Suppressor macrophage (primary cell): ENCODE measurements around the gene IL17RB.

ENCODE experiments used
- DNase-seq, 4 experiments: peaks; one replicate each; pipeline ENCODE4 v3.0.0-alpha.2; 2020 to 2022

The IL17RB gene

DNA sequence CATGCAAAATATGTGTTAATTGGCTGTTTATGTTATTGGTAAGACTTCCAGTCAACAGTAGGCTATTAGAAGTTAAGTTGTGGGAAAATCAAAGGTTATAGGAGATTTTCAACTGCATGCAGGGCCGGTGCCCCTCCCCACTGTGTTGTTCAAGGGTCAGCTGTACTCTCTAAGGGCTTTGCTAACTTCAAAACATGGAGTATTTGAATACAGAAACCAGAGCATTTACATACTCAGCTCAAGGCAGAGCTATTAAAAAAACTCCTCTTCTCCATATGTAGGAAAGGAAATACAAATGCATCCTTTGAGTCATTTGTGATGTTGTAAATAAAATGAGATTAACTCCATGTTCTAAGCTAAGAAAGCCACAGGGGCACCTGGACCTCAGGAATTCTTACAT is 16.8 kb downstream of the IL17RB start:
- no peak for DNase-seq

DNA sequence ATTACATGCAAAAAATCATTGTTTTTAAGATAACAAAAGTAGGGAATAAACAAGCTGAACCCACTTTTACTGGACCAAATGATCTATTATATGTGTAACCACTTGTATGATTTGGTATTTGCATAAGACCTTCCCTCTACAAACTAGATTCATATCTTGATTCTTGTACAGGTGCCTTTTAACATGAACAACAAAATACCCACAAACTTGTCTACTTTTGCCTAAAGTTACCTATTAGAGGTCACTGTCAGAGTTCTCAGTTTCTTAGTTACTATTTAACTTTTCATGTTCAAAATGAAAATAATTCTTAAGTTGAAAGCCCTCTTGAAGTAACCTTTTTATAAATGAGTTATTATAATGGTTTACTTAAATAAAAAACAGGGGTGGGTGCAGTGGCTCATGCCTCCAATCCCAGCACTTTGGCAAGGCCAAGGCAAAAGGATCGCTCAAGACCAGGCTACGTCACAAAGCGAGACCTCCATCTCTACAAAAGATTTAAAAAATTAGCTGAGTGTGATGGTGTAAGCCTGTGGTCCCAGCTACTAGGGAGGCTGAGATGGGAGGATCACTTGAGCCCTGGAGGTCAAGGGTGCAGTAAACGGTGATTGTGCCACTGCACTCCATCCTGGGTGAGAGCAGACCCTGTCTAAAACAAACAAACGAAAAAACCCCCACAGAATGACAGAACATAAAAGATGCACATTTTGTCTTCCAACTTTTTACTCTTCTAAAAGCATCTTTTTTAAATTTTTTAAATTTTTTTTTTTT is 19.5 kb downstream of the IL17RB start:
- no peak for DNase-seq

DNA sequence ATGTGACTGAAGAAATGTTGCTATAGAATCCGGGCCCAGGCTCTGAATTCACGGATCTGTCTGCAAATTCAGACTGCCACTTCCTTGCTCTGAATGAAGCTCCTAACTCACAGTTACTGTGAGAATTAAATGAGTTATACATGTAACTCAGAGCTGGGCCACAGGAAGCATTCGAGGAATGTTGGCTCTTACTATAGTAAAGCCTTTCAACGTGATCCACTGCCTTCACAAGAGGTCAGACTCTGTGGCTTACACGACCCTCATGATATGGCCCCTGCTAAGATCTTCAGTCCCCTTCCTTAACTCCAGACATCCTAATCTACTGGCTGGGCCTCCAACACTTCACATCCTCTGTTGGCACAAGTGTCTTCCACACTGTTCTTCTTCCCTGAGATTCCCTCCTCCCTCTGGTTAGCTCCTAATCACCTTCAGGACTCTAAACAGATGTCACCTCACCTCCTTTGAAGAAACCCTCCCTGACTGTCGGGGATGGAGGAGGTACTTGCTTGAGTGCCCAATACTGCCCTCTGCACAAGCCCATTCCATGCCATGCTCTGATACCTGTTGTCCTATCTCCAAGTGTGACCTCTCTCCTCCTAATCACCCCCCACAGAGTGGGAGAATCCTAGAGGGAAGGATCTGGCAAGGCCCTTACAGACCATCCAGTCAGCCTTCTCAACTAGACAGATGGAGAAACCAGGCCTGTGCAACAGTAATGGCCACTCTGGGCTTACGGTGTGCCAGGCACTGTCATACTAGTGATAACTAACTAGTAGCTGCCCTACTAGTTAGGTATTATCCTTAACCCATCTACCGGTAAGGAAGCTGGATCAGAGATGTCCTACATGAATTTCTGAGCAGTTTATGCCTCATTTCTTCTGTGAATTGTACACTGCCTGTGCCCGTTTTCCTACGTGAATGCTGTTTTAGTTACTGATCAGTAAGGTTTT is 34.3 kb downstream of the IL17RB start:
- DNase-seq, result peak in 1 of 4 experiments; percentile 4

DNA sequence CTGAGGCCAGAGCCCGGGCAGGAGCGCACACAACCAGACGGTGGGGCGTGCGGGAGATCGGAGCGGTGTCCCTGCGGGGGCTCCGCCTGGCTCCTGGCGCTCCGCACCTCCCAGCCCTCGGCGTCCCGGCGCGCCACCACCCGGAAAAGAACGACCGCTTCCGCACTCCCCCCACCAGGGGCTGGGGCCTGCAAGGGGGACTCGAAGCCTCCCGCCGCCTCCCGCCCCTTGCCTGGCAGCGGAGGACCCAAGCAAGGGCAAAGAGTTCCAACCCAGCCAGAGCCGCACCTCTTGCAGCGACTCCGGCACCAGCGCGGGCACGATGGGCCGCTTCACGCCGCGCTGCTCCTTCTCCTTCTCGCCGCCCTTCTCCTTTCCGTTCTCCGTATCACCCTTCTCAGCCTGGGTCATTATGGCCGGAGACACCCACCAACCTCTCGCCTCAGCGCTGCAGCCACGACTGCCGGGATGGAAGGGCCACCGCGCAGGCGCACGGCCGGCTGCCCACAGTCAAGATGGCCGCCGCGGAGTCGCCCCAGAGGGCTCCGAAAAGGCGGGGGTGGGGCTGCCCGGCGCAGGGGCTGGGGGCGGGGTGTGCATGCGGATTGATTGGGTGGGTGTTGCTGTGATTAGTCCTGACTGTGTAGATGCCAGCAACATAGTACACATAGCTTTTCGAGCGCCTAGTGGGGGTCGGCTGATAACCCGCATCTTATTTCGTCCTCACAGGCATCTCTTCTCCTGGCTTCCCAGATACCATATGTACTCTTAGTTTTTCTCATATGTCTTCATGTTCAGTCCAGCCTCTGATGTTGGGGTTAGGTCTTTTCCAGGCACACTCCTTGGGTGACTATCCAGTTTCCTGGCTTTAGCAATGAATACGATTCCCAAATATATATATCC is 35.6 kb downstream of the IL17RB start, which contains the start of gene ACTR8:
ACTR8 (minus strand) TSS at position 462 of the 903 bp plus-strand sequence; CDS start at position 411, 51 bp downstream.
- DNase-seq, result peak; percentile 89 to 95 (median 92)

DNA sequence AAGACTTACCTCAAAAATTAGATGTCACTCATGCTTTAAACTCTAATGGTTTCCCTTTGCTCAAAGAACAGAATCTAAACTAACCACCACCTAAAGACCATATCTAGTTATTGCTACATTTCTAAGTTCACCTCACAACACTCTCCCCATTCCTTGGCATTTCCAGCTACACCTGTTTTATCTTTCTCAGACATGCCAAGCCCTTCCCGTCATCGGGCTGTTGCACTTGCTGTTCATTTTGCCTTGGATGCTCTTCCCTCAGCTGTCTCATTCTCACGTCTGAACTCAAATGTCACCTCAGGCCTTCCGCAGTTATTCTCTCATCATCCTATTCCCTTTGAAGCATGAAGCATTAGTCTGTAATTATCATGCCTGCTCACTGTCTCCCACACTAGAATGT is 36.6 kb downstream of the IL17RB start:
- no peak for DNase-seq

DNA sequence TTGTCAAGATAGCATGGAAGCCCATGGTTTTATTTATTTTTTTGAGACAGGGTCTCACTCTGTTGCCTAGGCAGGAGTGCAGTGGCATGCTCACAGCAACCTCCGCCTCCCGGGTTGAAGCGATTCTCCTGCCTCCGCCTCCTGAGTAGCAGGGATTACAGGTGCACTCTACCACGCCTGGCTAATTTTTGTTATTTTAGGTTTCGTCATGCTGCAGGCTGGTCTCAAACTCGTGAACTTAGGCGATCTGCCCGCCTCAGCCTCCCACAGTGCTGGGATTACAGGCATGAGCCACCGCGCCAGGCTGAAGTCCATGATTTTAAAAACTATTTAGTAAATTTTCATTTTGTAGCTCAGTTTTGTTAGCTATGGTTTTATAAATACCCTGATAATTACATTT is 38.3 kb downstream of the IL17RB start:
- no peak for DNase-seq

DNA sequence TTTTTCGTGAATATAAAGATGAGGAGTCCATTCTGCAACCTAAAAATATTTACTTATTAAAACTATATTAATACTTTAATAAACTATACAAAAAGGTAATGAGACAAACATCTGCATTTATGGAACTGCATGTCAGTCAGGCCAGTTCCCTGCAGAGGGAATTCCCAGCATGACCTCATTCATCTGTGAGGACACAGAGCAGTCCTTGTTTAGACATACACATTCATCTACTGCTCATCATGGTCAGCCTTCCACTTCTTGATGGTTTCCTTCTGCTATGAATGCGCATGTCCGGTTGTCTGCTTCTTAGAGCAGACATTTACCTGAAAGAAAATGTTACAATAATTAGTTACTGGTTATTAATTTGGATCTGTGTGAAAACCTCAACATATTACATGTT is 38.9 kb downstream of the IL17RB start:
- DNase-seq, result peak in 3 of 4 experiments; percentile 28 to 44 (median 43)

DNA sequence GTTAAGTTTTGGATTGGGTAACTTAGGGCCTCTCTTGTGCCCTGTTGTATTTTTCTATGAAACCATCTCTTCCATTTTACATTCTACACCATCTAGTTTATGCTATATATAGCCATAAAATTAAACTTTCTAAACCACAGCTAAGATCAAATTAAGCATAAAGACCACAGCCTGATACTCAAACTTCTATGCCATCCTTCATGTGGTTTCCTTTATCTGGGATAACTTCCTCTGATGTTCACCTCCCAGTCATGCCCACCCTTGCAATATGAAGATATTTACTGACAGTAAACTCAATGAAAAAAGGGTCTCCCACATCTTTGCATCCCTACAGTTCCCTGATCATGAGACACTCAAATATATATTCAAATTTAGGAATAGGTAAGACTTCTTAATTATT is 41.1 kb downstream of the IL17RB start:
- no peak for DNase-seq

DNA sequence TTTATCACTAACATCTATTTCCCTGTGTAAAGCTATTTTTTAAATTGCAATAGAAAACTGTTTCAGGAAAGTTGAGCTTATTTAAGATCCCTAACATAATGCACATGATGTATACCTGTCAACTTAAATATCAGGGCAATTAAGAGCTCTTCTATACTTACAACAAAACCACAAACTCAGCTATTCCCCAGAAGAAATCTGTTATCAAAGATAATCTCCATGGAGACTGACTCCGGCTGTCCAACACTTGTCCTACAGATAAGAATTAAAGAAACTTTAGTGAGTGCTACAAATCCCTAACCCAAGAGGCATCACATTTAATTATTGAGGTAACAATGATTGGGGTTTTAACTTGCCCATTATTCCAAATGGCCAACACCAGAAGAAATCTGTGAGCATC is 41.9 kb downstream of the IL17RB start:
- no peak for DNase-seq

DNA sequence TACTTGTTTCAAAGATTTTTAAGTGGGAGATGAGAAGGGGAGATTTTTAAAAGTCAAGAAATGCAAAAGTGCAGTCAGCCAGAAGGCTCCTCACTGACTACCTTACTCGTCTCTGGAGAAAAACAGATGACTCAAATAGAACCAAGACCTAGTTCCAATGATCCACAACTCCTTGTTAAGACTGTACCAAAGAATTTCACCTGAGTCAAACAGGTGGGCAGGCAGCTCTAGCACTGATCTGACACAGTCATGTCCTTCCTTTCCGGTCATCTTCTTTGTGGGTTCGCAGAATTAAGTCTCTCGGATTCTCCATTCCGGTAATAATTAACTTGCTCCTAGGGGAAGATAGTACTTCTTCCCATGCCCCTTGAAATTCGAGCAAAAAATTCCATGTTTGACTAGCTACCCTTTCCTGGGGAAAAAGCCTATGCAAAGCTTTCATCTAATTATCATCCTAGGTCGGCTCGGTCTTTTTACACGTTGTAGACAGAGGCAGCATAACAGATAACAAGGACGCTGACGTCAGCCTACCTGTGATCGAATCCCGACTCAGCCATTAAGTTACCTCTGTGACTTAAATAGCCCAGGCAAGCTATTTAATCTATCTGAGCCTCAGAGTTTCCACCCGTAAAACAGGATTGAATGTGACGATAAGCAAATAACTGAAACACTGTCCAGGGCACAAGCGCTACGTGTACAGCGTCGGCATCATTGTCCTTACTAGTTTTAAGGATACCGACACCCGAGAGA is 44.5 kb downstream of the IL17RB start:
- no peak for DNase-seq

DNA sequence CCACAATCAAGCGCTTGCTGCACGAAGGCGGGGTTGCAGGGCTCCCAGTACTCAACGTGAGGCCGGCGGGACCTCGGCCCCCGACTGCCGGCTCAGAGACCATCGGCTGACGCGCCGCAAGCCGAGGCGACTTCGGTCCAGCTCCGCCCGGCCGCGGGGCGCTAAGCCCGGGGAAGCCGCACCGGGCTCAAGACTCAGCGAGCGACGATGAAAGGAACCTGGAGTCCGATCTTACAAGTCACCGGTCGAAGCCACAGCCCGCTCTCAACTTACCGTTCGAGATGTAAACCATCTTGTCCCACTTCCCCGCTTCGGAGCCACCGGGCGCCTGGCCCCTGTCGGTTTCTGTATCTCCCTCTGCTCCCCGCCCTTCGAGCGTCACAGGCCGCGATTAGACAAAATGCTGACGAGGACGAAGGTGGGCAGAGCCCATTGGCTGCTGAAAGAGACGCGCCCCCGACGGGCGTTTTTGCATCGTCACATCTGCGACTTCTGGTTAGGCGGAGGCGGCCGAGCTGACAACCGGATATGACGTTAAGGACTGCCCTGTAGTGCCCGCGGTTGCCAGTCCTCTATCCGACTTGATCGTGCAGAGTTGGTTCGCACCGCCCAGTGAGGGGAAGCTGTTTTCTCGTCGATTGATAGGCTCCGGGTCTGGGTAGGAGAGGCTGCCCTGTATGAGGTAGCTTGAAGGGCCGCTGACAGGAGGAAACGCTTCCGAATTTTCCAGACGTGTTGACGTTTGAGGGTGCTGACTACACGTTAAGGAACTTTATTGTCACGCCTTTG is 45.3 kb downstream of the IL17RB start, which contains the start of gene SELENOK:
SELENOK (minus strand) TSS at position 363 of the 789 bp plus-strand sequence.
- peak; percentile 99 to 100 (median 100) for DNase-seq

DNA sequence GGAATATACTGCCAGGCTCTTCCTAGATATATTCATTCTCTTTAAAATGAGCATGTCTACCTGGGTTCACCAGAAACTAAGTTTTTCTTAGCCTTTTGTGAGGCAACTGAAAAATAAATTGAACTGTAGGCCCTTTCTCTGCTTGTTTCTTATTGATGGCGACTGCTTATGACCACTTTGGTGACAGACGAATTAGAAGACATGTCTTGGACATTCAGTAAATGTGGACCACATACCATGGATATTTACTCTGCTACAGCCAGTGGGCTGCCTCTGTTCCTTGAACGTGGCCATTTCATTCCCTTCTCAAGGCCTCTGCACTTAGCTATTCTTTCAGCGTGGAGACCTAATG is 45.9 kb downstream of the IL17RB start:
- peak in 1 of 4 experiments; percentile 15 for DNase-seq

DNA sequence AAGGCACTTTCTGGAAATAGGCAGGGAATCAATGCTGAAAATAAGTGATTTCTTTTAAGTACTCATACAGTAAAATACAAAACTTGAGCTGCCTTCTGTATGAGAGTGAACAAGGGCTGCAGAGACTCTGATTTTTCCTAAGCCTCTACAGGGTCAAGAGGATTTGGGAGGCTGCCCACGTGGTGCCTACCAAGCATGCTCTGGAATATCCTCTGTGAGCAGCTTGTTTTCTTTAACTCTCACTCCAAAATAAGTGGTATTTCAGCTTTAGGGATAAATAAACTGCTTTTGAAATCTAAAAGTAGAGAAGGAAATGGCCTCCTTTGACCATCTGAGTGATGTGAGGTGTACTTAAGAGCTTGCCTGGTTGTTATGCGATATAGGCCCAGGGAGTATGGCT is 53.4 kb downstream of the IL17RB start:
- no peak for DNase-seq

DNA sequence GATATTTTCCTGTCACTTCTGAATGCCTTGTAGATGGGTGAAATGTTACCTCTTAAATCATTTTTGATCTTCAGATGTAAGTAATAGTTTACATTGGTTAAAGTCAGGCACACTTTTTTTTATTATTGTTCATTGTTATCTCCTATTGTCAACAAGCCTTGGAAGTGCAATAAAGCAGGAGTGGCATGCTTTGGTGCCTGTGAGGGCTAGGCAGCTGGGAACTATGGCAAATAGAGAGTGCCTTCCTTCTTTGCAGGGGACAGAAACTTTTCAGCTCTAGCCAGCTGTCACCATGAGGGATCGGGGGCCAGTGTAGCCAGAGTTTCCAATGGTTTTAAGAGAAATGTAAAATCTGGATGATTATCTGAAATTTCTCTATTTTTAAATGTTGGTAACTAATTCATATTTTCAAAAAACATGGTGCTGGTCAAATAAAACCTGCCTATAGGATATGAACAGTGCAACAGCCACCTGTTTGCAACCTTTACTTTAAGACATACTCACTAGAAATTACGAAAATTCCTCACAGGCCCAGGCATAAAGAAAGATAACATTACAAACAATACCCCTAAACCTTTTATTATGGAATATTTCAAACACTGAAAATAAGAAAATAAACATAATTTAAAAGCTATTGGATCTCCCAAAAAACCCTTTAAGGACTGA is 54.4 kb downstream of the IL17RB start:
- DNase-seq, result no peak

DNA sequence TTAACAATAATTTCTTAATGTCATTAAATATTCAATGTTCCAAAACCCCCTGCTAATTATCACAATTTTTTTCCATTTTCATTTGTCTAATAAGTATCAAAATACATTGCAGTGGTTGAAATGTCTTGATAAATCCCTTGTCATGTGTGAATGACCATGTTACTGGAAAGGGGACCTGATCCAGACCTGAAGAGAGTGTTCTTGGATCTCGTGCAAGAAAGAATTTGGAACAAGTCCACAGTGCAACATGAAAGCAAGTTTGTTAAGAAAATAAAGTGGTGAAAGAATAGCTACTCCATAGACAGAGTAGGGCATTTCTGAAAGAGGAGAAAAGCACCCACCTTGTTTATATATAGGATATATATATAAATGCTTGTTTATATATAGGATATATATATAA is 55.7 kb downstream of the IL17RB start:
- DNase-seq, result no peak

DNA sequence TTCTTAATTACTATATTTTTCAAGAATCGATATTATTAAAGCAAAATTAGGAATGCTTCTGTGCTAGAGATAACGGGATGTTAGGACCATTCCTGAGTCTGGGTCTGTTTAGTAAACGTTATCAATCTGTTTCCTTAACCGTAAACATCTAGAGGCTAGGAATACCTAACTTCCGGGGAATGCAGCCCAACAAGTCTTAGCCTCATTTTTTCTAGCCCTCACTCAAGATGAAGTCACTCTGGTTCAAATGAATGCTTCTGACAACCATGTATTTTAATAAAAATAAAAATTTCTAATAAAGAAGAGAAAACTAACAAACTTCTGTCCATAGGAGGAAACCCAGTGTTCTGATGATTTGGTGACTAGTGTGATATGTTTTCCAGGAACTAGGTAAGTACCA is 56.3 kb downstream of the IL17RB start:
- no peak for DNase-seq

DNA sequence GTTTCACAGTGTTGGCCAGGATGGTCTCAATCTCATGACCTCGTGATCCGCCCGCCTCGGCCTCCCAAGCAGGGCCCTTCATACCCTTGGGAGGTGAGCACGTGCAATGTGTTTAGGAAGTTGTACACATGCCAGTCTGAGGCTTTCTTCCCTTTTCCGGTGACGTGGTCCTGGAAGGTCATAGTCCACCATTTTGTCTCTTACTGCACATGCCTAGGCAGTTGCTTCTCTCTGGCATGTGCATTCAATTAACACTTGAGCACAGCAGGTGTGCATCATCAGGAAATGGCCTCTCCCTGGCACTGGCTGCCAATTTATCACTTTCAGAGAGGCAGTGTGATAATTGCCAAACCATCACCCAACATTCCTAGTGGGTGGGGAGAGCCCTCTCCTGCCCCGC is 67.0 kb downstream of the IL17RB start:
- no peak for DNase-seq
